SK-N-MC (cell line): ENCODE results near the gene GULP1.

Source experiments
- EZH2 ChIP-seq: fragments of 200-600 bp; sonication (generic); IDR thresholded peaks from one replicate; pipeline ENCODE4 v1.6.1; 2017; ENCODE audit warnings: antibody characterized with exemption
- POLR2AphosphoS5 ChIP-seq: IDR thresholded peaks from 2 replicates; pipeline ENCODE4 v1.6.1; 2012; ENCODE audit warnings: mild to moderate bottlenecking, low read depth, low read length, borderline replicate concordance

DNA sequence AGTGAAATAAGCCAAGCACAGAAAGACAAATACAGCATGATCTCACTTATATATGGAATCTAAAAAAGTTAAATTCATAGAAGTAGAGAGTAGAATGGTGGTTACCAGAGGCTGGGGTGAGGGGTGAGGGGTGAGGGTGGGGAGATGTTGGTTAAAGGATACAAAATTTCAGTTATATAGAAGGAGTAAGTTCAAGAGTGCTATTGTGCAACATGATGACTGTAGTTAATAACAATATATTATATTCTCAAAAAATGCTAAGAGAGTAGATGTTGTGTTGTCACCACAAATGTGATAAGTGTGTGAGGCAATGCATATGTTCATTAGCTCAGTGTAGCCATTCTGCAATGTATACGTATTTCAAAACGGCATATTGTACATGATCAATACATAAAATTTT is 26.4 kb upstream of the GULP1 start:
- TF ChIP-seq POLR2AphosphoS5, result no peak
- TF ChIP-seq EZH2, result no peak
